GM23338 (cell line): ENCODE data around the gene KIAA0586. TPM values are rescaled to one million over a fixed set of nuclear protein-coding genes. Genes with fewer than 3 reads are reported as not detected.

ENCODE experiments used
- ATAC-seq: fragments of 200-7000 bp; cut with Tn5 transposase; 3 replicates; pipeline ENCODE4 v1.9.1; 2020
- DNase-seq: peaks from one replicate; pipeline ENCODE4 v3.0.0-alpha.2; 2015; ENCODE audit warnings: low spot score
- H2AFZ ChIP-seq: fragments of 200-600 bp; sonication (generic); 2 replicates; pipeline ENCODE4 v1.8.0; 2016; ENCODE audit warnings: antibody characterized with exemption, mild to moderate bottlenecking, moderate library complexity
- H3F3A ChIP-seq: fragments of 200-600 bp; sonication (generic); replicated peaks from 2 replicates; pipeline ENCODE4 v1.8.0; 2017; ENCODE audit warnings: antibody characterized with exemption, mixed run types, low read depth
- H3K27ac ChIP-seq: fragments of 200-600 bp; sonication (generic); 2 replicates; pipeline ENCODE4 v1.6.1; 2016; ENCODE audit warnings: low read depth
- H3K27me3 ChIP-seq: fragments of 200-600 bp; sonication (generic); 2 replicates; pipeline ENCODE4 v1.8.0; 2016; ENCODE audit warnings: mild to moderate bottlenecking, mixed run types, moderate library complexity; ENCODE audit not compliant: insufficient read depth
- H3K36me3 ChIP-seq: fragments of 200-600 bp; sonication (generic); 2 replicates; pipeline ENCODE4 v1.8.0; 2016; ENCODE audit warnings: mild to moderate bottlenecking; ENCODE audit not compliant: insufficient read depth
- H3K4me1 ChIP-seq: fragments of 200-600 bp; sonication (generic); 2 replicates; pipeline ENCODE4 v1.8.0; 2016; ENCODE audit warnings: mild to moderate bottlenecking, moderate library complexity; ENCODE audit not compliant: insufficient read depth
- H3K4me2 ChIP-seq: fragments of 200-600 bp; sonication (generic); 2 replicates; pipeline ENCODE4 v1.7.1; 2017; ENCODE audit warnings: mixed run types
- H3K4me3 ChIP-seq: fragments of 200-600 bp; sonication (generic); 2 replicates; pipeline ENCODE4 v1.6.1; 2016; ENCODE audit warnings: mixed run types
- H3K79me2 ChIP-seq: fragments of 200-600 bp; sonication (generic); replicated peaks from 2 replicates; pipeline ENCODE4 v1.8.0; 2017; ENCODE audit warnings: mild to moderate bottlenecking; ENCODE audit not compliant: insufficient read depth
- H3K9me2 ChIP-seq: fragments of 200-600 bp; sonication (generic); 2 replicates; pipeline ENCODE4 v1.8.0; 2017; ENCODE audit not compliant: insufficient read depth
- H4K20me1 ChIP-seq: fragments of 200-600 bp; sonication (generic); replicated peaks from 2 replicates; pipeline ENCODE4 v1.8.0; 2017; ENCODE audit warnings: mild to moderate bottlenecking; ENCODE audit not compliant: insufficient read depth
- H3K27ac Mint-ChIP-seq: 2 replicates; pipeline ENCODE4 v1.8.0; 2020; ENCODE audit warnings: inconsistent platforms, mild to moderate bottlenecking, moderate library complexity, mixed read lengths
- H3K27me3 Mint-ChIP-seq: 3 replicates; pipeline ENCODE4 v1.8.0; 2022; ENCODE audit warnings: low read depth, mild to moderate bottlenecking, moderate library complexity, mixed read lengths, inconsistent platforms; ENCODE audit not compliant: insufficient read depth, poor library complexity
- H3K36me3 Mint-ChIP-seq: 3 replicates; pipeline ENCODE4 v1.8.0; 2021; ENCODE audit warnings: low read depth, mild to moderate bottlenecking, inconsistent platforms, moderate library complexity, mixed read lengths
- H3K4me1 Mint-ChIP-seq: 3 replicates; pipeline ENCODE4 v1.8.0; 2020; ENCODE audit warnings: mild to moderate bottlenecking, inconsistent platforms, mixed read lengths
- H3K4me3 Mint-ChIP-seq: 3 replicates; pipeline ENCODE4 v1.8.0; 2021; ENCODE audit warnings: moderate library complexity, mild to moderate bottlenecking, inconsistent platforms, mixed read lengths
- H3K9me3 Mint-ChIP-seq: 3 replicates; pipeline ENCODE4 v1.8.0; 2020; ENCODE audit warnings: moderate library complexity, mild to moderate bottlenecking, inconsistent platforms, mixed read lengths
- CREB1 ChIP-seq: fragments of 250-450 bp; sonication (Bioruptor Pico); IDR thresholded peaks from 2 replicates; pipeline ENCODE4 v1.5.0; 2020; ENCODE audit warnings: low read depth, mild to moderate bottlenecking, moderate library complexity
- CTCF ChIP-seq, 2 experiments: fragments of 200-600 bp in 1 of 2; sonication (generic) in 1 of 2; conservative IDR thresholded peaks; 2 replicates each; pipeline versions ENCODE4 v1.5.1 to v1.6.1; 2016 to 2017; ENCODE audit warnings: antibody characterized with exemption in 2 of 2, low read depth in 2 of 2, mild to moderate bottlenecking in 2 of 2, moderate library complexity in 1 of 2
- ETS1 ChIP-seq: IDR thresholded peaks from 2 replicates; pipeline ENCODE4 v1.6.1; 2016; ENCODE audit warnings: antibody characterized with exemption
- EZH2 ChIP-seq: fragments of 200-600 bp; sonication (generic); IDR thresholded peaks from one replicate; pipeline ENCODE4 v1.8.0; 2017; ENCODE audit warnings: antibody characterized with exemption, mild to moderate bottlenecking, low read depth; ENCODE audit not compliant: unreplicated experiment
- EZH2phosphoT487 ChIP-seq: fragments of 200-600 bp; sonication (generic); IDR thresholded peaks from one replicate; pipeline ENCODE4 v1.8.1; 2018; ENCODE audit warnings: antibody characterized with exemption; ENCODE audit not compliant: unreplicated experiment
- JUNB ChIP-seq: IDR thresholded peaks from one replicate; pipeline ENCODE4 v1.6.1; 2016; ENCODE audit warnings: antibody characterized with exemption; ENCODE audit not compliant: unreplicated experiment
- NANOG ChIP-seq: IDR thresholded peaks from 2 replicates; pipeline ENCODE4 v1.6.1; 2016; ENCODE audit warnings: antibody characterized with exemption, borderline replicate concordance
- POLR2AphosphoS5 ChIP-seq: IDR thresholded peaks from 2 replicates; pipeline ENCODE4 v1.6.1; 2016; ENCODE audit warnings: antibody characterized with exemption, low read depth
- REST ChIP-seq: IDR thresholded peaks from one replicate; pipeline ENCODE4 v1.6.1; 2018; ENCODE audit warnings: antibody characterized with exemption; ENCODE audit not compliant: unreplicated experiment
- STAT1 ChIP-seq: IDR thresholded peaks from one replicate; pipeline ENCODE4 v1.6.1; 2016; ENCODE audit warnings: antibody characterized with exemption; ENCODE audit not compliant: unreplicated experiment
- ZNF114 ChIP-seq: fragments of 250-450 bp; sonication (Bioruptor Pico); IDR thresholded peaks from 2 replicates; pipeline ENCODE4 v1.5.0; 2020; ENCODE audit warnings: mild to moderate bottlenecking, moderate library complexity
- ZNF331 ChIP-seq: fragments of 250-450 bp; sonication (Bioruptor Pico); IDR thresholded peaks from 2 replicates; pipeline ENCODE4 v1.5.0; 2020; ENCODE audit warnings: low read depth, mild to moderate bottlenecking, moderate library complexity
- polyA plus RNA-seq: library from polyadenylated mRNA; unstranded; fragments of >200 nt; fragmentation: Nextera tagmentation; extraction: Ambion mirVana; gene quantifications from 2 replicates; pipeline ENCODE4 v1.2.1, GENCODE V29; 2016
- total RNA-seq: library from RNA; depleted of rRNA; stranded (reverse); fragments of >200 nt; shearing (Covaris generic); gene quantifications from 2 replicates; pipeline ENCODE4 v1.2.3, GENCODE V29; 2014
- TF ChIP-seq, protein P1 (sequence below): fragments of 250-450 bp; sonication (Bioruptor Pico); IDR thresholded peaks from 2 replicates; pipeline ENCODE4 v1.5.0; 2020; ENCODE audit warnings: mild to moderate bottlenecking, moderate library complexity

The KIAA0586 gene
- total and polyA plus RNA-seq, 2 experiments from 2014 or later = 22.2 to 23.7 TPM

DNA sequence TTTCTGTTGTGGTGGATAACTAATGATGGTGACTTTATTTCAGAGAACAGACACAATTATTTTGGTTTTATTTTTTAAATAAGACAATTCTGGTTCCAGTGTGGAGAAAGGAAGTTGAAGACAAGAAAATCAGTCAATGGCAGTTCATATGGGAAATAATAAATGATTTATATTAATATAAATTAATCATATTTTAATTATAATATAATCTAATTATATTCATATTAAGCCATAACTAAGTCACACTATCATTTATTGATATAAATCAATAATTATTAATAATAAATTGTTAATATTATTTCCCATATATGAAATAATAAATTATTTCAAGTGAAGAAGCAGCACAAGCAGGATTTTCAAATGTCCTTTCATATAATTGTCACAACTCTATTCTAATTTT is 29.0 kb upstream of the KIAA0586 start:
- H3K36me3 Mint-ChIP-seq = no peaks in the 10 kb centered on the region; the same call in 2 of the 3 replicates
- peaks cover 30% of the 10 kb centered on the region for H3K27me3 Mint-ChIP-seq

More for the DNA sequence above, 29.0 kb upstream of the KIAA0586 start:
- Histone ChIP-seq H3F3A (peaks cover 21% of the 10 kb centered on the region), H3K36me3 (no peaks in the 10 kb centered on the region; the same call in 1 of the 2 replicates), H3K79me2 (no peaks in the 10 kb centered on the region), H3K27me3 (peaks cover 26% of the 10 kb centered on the region), H3K9me2 (no peaks in the 10 kb centered on the region), H3K4me3 (no peak overlapping the region), H3K27ac (no peak overlapping the region), H2AFZ (no peak overlapping the region), H4K20me1 (no peaks in the 10 kb centered on the region), H3K4me1 (peaks cover 17% of the 10 kb centered on the region), H3K4me2 (no peak overlapping the region)
- no peak overlapping the region for H3K4me3 Mint-ChIP-seq
- DNase-seq = no peak
- no peak for TF ChIP-seq STAT1
- no peak for TF ChIP-seq ZNF114 (CRISPR knock-in tag)
- no peak for TF ChIP-seq CTCF (conservative IDR thresholded peaks at IDR 0.05; ENCODE audit: low read depth in 2 of 2)
- TF ChIP-seq, protein P1, sequence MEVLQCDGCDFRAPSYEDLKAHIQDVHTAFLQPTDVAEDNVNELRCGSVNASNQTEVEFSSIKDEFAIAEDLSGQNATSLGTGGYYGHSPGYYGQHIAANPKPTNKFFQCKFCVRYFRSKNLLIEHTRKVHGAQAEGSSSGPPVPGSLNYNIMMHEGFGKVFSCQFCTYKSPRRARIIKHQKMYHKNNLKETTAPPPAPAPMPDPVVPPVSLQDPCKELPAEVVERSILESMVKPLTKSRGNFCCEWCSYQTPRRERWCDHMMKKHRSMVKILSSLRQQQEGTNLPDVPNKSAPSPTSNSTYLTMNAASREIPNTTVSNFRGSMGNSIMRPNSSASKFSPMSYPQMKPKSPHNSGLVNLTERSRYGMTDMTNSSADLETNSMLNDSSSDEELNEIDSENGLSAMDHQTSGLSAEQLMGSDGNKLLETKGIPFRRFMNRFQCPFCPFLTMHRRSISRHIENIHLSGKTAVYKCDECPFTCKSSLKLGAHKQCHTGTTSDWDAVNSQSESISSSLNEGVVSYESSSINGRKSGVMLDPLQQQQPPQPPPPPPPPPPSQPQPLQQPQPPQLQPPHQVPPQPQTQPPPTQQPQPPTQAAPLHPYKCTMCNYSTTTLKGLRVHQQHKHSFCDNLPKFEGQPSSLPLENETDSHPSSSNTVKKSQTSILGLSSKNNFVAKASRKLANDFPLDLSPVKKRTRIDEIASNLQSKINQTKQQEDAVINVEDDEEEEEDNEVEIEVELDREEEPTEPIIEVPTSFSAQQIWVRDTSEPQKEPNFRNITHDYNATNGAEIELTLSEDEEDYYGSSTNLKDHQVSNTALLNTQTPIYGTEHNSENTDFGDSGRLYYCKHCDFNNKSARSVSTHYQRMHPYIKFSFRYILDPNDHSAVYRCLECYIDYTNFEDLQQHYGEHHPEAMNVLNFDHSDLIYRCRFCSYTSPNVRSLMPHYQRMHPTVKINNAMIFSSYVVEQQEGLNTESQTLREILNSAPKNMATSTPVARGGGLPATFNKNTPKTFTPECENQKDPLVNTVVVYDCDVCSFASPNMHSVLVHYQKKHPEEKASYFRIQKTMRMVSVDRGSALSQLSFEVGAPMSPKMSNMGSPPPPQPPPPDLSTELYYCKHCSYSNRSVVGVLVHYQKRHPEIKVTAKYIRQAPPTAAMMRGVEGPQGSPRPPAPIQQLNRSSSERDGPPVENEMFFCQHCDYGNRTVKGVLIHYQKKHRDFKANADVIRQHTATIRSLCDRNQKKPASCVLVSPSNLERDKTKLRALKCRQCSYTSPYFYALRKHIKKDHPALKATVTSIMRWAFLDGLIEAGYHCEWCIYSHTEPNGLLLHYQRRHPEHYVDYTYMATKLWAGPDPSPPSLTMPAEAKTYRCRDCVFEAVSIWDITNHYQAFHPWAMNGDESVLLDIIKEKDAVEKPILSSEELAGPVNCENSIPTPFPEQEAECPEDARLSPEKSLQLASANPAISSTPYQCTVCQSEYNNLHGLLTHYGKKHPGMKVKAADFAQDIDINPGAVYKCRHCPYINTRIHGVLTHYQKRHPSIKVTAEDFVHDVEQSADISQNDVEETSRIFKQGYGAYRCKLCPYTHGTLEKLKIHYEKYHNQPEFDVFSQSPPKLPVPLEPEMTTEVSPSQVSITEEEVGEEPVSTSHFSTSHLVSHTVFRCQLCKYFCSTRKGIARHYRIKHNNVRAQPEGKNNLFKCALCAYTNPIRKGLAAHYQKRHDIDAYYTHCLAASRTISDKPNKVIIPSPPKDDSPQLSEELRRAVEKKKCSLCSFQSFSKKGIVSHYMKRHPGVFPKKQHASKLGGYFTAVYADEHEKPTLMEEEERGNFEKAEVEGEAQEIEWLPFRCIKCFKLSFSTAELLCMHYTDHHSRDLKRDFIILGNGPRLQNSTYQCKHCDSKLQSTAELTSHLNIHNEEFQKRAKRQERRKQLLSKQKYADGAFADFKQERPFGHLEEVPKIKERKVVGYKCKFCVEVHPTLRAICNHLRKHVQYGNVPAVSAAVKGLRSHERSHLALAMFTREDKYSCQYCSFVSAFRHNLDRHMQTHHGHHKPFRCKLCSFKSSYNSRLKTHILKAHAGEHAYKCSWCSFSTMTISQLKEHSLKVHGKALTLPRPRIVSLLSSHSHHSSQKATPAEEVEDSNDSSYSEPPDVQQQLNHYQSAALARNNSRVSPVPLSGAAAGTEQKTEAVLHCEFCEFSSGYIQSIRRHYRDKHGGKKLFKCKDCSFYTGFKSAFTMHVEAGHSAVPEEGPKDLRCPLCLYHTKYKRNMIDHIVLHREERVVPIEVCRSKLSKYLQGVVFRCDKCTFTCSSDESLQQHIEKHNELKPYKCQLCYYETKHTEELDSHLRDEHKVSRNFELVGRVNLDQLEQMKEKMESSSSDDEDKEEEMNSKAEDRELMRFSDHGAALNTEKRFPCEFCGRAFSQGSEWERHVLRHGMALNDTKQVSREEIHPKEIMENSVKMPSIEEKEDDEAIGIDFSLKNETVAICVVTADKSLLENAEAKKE (CRISPR knock-in tag) = no peak
- no peak for TF ChIP-seq NANOG
- TF ChIP-seq ZNF331 (CRISPR knock-in tag) = no peak
- TF ChIP-seq EZH2 = no peak
- TF ChIP-seq CREB1 (CRISPR knock-in tag) = no peak
- TF ChIP-seq JUNB = no peak
- no peak for TF ChIP-seq REST
- no peak for TF ChIP-seq ETS1
- TF ChIP-seq POLR2AphosphoS5 = no peak
- no peak for TF ChIP-seq EZH2phosphoT487
- 0 out of 3 replicates have a peak, but pooled peaks cover 2% of the 10 kb centered on the region for H3K9me3 Mint-ChIP-seq
- H3K27ac Mint-ChIP-seq = no peak overlapping the region
- H3K4me1 Mint-ChIP-seq = peaks cover 33% of the 10 kb centered on the region
- ATAC-seq = no peak
